Spleen (tissue), 11 donors: ENCODE results near the gene DCBLD2. TPM values are rescaled to one million over a fixed set of nuclear protein-coding genes. Genes with fewer than 3 reads are reported as not detected.

Source experiments
- DNase-seq: peaks from one replicate; pipeline ENCODE4 v3.0.0-alpha.2; 2020
- H3K27ac ChIP-seq, 8 donors: fragments of 200-600 bp; sonication (generic) in 7 of 8; 1 replicate in 4 of 8; 2 replicates in 4 of 8; pipeline versions ENCODE4 v1.5.0 to v1.8.0; 2016 to 2021; ENCODE audit warnings: inconsistent platforms in 4 of 8, mild to moderate bottlenecking in 4 of 8, moderate library complexity in 1 of 8
- H3K27me3 ChIP-seq, 7 donors: fragments of 200-600 bp; sonication (generic) in 6 of 7; replicated peaks in 1 of 7; 1 replicate in 4 of 7; 2 replicates in 3 of 7; pipeline versions ENCODE4 v1.5.0 to v1.8.0; 2016 to 2021; ENCODE audit warnings: inconsistent platforms in 3 of 7, mild to moderate bottlenecking in 1 of 7
- H3K36me3 ChIP-seq, 6 donors: fragments of 200-600 bp; sonication (generic) in 5 of 6; 1 replicate in 4 of 6; 2 replicates in 2 of 6; pipeline versions ENCODE4 v1.5.0 to v1.8.0; 2016 to 2021; ENCODE audit warnings: inconsistent platforms in 2 of 6
- H3K4me1 ChIP-seq, 6 donors: fragments of 200-600 bp; sonication (generic) in 5 of 6; 1 replicate in 3 of 6; 2 replicates in 3 of 6; pipeline versions ENCODE4 v1.5.0 to v1.8.0; 2016 to 2021; ENCODE audit warnings: inconsistent platforms in 3 of 6
- H3K4me3 ChIP-seq, 8 donors: fragments of 200-600 bp; sonication (generic) in 7 of 8; 1 replicate in 4 of 8; 2 replicates in 4 of 8; pipeline versions ENCODE4 v1.5.0 to v1.8.0; 2016 to 2021; ENCODE audit warnings: inconsistent platforms in 4 of 8, mild to moderate bottlenecking in 4 of 8, moderate library complexity in 2 of 8
- H3K9me3 ChIP-seq, 8 donors: fragments of 200-600 bp; sonication (generic) in 7 of 8; 1 replicate in 4 of 8; 2 replicates in 4 of 8; pipeline versions ENCODE4 v1.5.0 to v1.8.0; 2016 to 2021; ENCODE audit warnings: inconsistent platforms in 4 of 8
- CTCF ChIP-seq, 11 experiments: fragments of 200-600 bp in 7 of 11; fragments of 450-650 bp in 4 of 11; sonication (generic) in 4 of 11; IDR thresholded peaks in 8 of 11; conservative IDR thresholded peaks in 3 of 11; 1 replicate in 7 of 11; 2 replicates in 4 of 11; pipeline versions ENCODE4 v1.4.0 to v1.8.0; 2016 to 2021; ENCODE audit warnings: antibody characterized with exemption in 11 of 11, inconsistent platforms in 4 of 11, mild to moderate bottlenecking in 1 of 11
- POLR2A ChIP-seq, 3 donors: fragments of 450-650 bp; IDR thresholded peaks; one replicate each; pipeline ENCODE4 v1.5.1; 2017; ENCODE audit warnings: antibody characterized with exemption in 3 of 3, mild to moderate bottlenecking in 1 of 3
- POLR2AphosphoS5 ChIP-seq, 3 donors: sonication (generic); formaldehyde crosslinking; IDR thresholded peaks; one replicate each; pipeline ENCODE4 v1.5.1; 2017; ENCODE audit warnings: antibody characterized with exemption in 3 of 3
- WGBS, 5 donors: extraction: QIAGEN DNeasy Blood & Tissue Kit in 3 of 5; methylation state at CpG; one replicate each; pipeline versions ENCODE4 v1.1.5 to v1.1.7; 2013 to 2018; 5-methylcytosine and 5-hydroxymethylcytosine counted together
- intact Hi-C: fragments of 100-400 bp; cut with DNase I; formaldehyde crosslinking; loops from one replicate; pipeline ENCODE4 v1.15.0; 2023; ENCODE audit warnings: low total_unique reads
- polyA plus RNA-seq, 3 donors: library from polyadenylated mRNA; stranded (reverse); fragments of 200-250 nt; gene quantifications; one replicate each; pipeline ENCODE4 v1.2.1, GENCODE V29; 2013
- total RNA-seq, 7 donors: library from RNA; depleted of rRNA in 3 of 7; stranded (reverse); fragments of >200 nt in 3 of 7; fragmentation: NEBNext Ultra II Directional in 4 of 7; extraction: Animal tissue kit (Norgen Biotek cat#: 25700) in 4 of 7; gene quantifications; one replicate each; pipeline versions ENCODE4 v1.1.0 to v1.2.1, GENCODE V29; 2016 to 2021
- donor health status: healthy with polysubstance abuse.
- donor health status: DM: no; HTN: no; CAD: no; lungs with moderate emphysema.
- donor health status: DM: no; HTN: no; CAD: no.
- donor health status: Bipolar disorder and iron deficiency.
- donor health status: healthy.
- donor health status: DM: no; HTN: no; CAD: no.
- donor health status: DM: yes; HTN: yes; CAD: no.

Gene DCBLD2
- total and polyA plus RNA-seq, 10 donors, result 0.91 to 10.4 (median 4.3) TPM

DNA sequence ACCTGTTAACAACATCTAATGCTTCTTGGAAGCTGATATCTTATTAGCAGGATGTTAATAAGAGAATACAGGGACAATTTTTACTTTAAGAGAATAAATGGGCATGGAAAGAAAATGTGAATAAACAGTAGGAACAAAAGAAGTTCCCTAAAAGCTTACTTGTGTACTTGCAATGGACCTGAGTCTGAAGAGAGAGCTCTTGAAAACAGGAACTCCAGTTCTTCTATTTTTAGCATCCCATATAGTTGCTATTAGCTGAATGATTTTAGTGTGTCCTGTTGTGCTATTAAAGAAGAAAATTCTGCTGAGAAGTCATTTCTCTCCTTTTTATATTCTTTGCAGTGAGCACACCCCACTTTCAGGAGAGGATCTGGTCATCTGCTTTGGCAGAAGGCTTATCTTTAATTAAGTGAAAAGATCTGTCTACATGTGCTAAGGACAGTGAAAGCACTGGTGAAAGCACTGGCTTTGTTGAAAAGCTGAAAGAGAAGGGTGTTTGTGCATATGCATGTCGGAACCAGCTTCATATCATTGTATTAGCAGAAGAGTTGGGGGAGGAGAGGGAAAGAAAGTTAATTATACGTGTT is 139.8 kb downstream of the DCBLD2 start:
- H3K36me3 ChIP-seq, result no peaks in the 10 kb centered on the region
- intact Hi-C loops, result no loop called here
- no peak for DNase-seq
- H3K27ac ChIP-seq, result peak overlapping the region in 7 of 8 donors; percentile 61 to 89 (median 81)
- peak overlapping the region in 1 of 8 donors; percentile 1 for H3K4me3 ChIP-seq
- no peak for TF ChIP-seq POLR2A (IDR thresholded peaks at IDR 0.05)
- no peak for TF ChIP-seq CTCF (IDR thresholded peaks at IDR 0.05 in 8 of 11, conservative IDR thresholded peaks at IDR 0.05 in 3 of 11)
- TF ChIP-seq POLR2AphosphoS5 (IDR thresholded peaks at IDR 0.05), result no peak
- H3K27me3 ChIP-seq, result no peaks in the 10 kb centered on the region
- no peaks in the 10 kb centered on the region for H3K9me3 ChIP-seq
- WGBS, 5 donors, result 30 to 36% (median 32%) methylated on average over 2 of the region's 2 CpGs
- H3K4me1 ChIP-seq, result peaks cover 0 to 60% (median 33%) of the 10 kb centered on the region in 6 donors

DNA sequence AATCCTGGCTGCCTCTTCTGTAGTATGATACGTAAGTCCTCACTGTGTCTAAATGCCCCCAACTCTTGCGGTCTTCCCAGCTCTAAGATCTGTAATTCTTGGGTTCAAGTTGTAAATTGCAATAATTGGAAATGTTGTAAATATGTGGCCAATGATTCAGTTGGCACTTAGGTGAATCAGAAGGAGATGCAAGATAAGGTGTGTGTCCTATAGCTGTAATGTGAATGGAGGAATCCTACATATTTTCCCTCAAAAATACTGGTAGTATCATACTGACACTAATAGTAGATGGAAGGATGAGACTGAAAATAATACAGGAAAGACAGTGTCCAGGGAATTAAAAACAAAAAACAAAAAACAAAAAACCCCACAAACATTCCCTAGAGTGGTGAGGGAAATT is 141.9 kb downstream of the DCBLD2 start:
- whole genome bisulfite sequencing, 5 donors, result 94 to 99% (median 95%) methylated on average over 2 of the region's 2 CpGs
- TF ChIP-seq POLR2AphosphoS5 (IDR thresholded peaks at IDR 0.05), result no peak
- no peak for TF ChIP-seq CTCF (IDR thresholded peaks at IDR 0.05 in 8 of 11, conservative IDR thresholded peaks at IDR 0.05 in 3 of 11)
- TF ChIP-seq POLR2A (IDR thresholded peaks at IDR 0.05), result no peak
- peaks cover 0 to 5% (median 0%) of the 10 kb centered on the region in 7 donors for H3K27me3 ChIP-seq
- DNase-seq, result no peak
- intact Hi-C loops, result no loop called here
- H3K4me1 ChIP-seq, result peaks cover 0 to 41% (median 28%) of the 10 kb centered on the region in 6 donors
- no peak overlapping the region for H3K27ac ChIP-seq
- no peaks in the 10 kb centered on the region for H3K9me3 ChIP-seq
- H3K36me3 ChIP-seq, result no peaks in the 10 kb centered on the region
- H3K4me3 ChIP-seq, result no peak overlapping the region

GRCh38 chr3:98755601-98756000 is 145.9 kb downstream of the DCBLD2 start:
- Histone ChIP-seq H3K4me1 (peaks cover 0 to 3% (median 0%) of the 10 kb centered on the region in 6 donors), H3K9me3 (no peaks in the 10 kb centered on the region), H3K27ac (no peak overlapping the region), H3K4me3 (no peak overlapping the region), H3K36me3 (no peaks in the 10 kb centered on the region), H3K27me3 (peaks cover 0 to 5% (median 0%) of the 10 kb centered on the region in 7 donors)
- intact Hi-C loops, result no loop called here
- TF ChIP-seq POLR2AphosphoS5 (IDR thresholded peaks at IDR 0.05) (no peak), CTCF (IDR thresholded peaks at IDR 0.05 in 8 of 11, conservative IDR thresholded peaks at IDR 0.05 in 3 of 11) (no peak), POLR2A (IDR thresholded peaks at IDR 0.05) (no peak)
- WGBS, 5 donors, result 74 to 82% (median 80%) methylated on average over 4 of the region's 4 CpGs
- DNase-seq, result no peak

DNA sequence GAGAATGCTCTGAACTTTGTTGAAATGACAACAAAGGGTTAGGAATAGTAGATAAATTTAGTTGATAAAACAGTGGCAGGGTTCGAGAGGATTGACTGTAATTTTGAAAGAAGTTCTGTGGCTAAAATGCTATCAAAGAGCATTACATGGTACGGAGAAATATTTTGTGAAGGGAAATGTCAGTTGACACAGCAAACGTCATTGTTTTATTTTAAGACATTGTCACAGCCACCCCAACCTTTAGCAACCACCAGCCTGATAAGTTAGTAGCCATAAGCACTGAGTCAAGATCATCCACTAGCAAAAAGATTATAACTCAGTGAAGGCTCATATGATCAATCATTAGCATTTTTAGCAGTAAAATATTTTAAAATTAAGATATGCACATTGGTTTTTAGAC is 147.0 kb downstream of the DCBLD2 start:
- WGBS, 5 donors, result 53 to 65% (median 55%) methylated on average over 3 of the region's 3 CpGs
- no peak overlapping the region for H3K4me3 ChIP-seq
- no peaks in the 10 kb centered on the region for H3K9me3 ChIP-seq
- no peaks in the 10 kb centered on the region for H3K4me1 ChIP-seq
- H3K27ac ChIP-seq, result no peak overlapping the region
- TF ChIP-seq CTCF (IDR thresholded peaks at IDR 0.05 in 8 of 11, conservative IDR thresholded peaks at IDR 0.05 in 3 of 11), result no peak
- no peak for DNase-seq
- intact Hi-C loops, result no loop called here
- peaks cover 0 to 5% (median 0%) of the 10 kb centered on the region in 7 donors for H3K27me3 ChIP-seq
- no peaks in the 10 kb centered on the region for H3K36me3 ChIP-seq
